ENCODE results near the gene HMGB1.

Gene HMGB1

DNA sequence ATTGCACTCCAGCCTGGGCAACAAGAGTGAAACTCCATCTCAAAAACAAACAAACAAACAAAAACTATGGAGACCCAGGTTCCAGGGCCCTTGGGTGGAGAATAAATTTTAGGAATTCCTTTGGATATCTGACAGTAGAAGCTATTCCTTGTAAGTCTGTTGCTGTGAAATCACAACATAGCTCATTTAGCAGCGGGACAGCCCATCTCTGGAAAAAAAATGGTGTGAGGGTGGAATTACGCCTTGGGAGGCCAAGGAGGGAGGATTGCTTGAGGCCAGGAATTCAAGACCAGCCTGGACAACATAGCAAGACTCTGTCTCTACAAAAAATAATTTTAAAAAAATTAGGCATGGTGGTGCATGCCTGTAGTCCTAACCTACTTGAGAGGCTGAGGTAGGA is 15.7 kb downstream of the HMGB1 start:
- TF ChIP-seq TAF1 (IDR thresholded peaks at IDR 0.05; ENCODE audit: borderline replicate concordance, insufficient read depth, low read length) (no peak), FOXP2 (optimal IDR thresholded peaks at IDR 0.05; ENCODE audit: borderline replicate concordance, extremely low read depth, extremely low read length, insufficient read depth) (no peak), SIN3A (IDR thresholded peaks at IDR 0.05; ENCODE audit: borderline replicate concordance, insufficient read depth, low read length) (no peak), POLR2AphosphoS5 (IDR thresholded peaks at IDR 0.05; ENCODE audit: low read depth, low read length) (no peak)
- TF ChIP-seq, protein P1, sequence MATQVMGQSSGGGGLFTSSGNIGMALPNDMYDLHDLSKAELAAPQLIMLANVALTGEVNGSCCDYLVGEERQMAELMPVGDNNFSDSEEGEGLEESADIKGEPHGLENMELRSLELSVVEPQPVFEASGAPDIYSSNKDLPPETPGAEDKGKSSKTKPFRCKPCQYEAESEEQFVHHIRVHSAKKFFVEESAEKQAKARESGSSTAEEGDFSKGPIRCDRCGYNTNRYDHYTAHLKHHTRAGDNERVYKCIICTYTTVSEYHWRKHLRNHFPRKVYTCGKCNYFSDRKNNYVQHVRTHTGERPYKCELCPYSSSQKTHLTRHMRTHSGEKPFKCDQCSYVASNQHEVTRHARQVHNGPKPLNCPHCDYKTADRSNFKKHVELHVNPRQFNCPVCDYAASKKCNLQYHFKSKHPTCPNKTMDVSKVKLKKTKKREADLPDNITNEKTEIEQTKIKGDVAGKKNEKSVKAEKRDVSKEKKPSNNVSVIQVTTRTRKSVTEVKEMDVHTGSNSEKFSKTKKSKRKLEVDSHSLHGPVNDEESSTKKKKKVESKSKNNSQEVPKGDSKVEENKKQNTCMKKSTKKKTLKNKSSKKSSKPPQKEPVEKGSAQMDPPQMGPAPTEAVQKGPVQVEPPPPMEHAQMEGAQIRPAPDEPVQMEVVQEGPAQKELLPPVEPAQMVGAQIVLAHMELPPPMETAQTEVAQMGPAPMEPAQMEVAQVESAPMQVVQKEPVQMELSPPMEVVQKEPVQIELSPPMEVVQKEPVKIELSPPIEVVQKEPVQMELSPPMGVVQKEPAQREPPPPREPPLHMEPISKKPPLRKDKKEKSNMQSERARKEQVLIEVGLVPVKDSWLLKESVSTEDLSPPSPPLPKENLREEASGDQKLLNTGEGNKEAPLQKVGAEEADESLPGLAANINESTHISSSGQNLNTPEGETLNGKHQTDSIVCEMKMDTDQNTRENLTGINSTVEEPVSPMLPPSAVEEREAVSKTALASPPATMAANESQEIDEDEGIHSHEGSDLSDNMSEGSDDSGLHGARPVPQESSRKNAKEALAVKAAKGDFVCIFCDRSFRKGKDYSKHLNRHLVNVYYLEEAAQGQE (IDR thresholded peaks at IDR 0.05; ENCODE audit: insufficient read depth in 1 of 2, low read depth in 2 of 2, low read length in 2 of 2), result no peak

DNA sequence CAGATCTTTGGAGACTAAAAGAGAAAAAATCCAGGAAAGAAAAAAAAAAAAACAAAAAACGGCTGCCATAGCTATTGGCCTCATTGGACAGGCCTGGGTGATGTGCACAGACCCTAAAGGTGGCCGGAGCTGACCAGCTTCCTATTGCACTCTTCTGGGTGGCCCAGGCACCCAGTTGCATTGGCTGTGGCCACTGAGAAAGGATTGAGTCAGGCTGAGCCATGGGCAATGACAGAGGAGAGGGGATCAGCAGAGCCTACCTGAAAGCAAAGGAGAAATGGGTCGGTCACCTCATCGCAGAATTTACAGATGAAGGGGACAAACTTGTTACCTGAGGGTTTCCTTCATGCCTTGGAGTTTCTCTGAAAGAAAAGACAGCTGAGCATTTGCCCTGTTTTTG is 17.3 kb downstream of the HMGB1 start:
- TF ChIP-seq FOXP2 (optimal IDR thresholded peaks at IDR 0.05; ENCODE audit: borderline replicate concordance, extremely low read depth, extremely low read length, insufficient read depth), result no peak
- no peak for TF ChIP-seq SIN3A (IDR thresholded peaks at IDR 0.05; ENCODE audit: borderline replicate concordance, insufficient read depth, low read length)
- TF ChIP-seq, protein P1 (IDR thresholded peaks at IDR 0.05; ENCODE audit: insufficient read depth in 1 of 2, low read depth in 2 of 2, low read length in 2 of 2), result no peak
- no peak for TF ChIP-seq POLR2AphosphoS5 (IDR thresholded peaks at IDR 0.05; ENCODE audit: low read depth, low read length)
- no peak for TF ChIP-seq TAF1 (IDR thresholded peaks at IDR 0.05; ENCODE audit: borderline replicate concordance, insufficient read depth, low read length)

DNA sequence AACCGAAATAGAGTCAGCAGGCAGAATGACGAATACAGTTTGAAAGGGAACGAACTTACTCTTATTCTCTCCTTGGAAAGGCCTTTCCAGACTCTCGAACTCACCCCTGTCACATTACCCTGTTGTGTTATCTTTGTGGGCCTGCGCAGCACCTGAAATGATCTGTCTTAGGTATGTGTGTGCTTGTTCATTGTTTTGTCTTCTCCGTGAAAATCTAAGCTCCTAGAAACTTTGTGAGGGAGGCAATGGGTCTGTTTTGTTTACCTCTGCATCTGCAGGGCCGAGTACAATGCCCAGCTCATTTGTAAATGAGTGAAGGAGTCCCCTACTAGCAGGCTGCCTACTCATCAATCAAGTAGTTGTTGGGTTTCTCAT is 19.6 kb downstream of the HMGB1 start:
- TF ChIP-seq FOXP2 (optimal IDR thresholded peaks at IDR 0.05; ENCODE audit: borderline replicate concordance, extremely low read depth, extremely low read length, insufficient read depth) (no peak), POLR2AphosphoS5 (IDR thresholded peaks at IDR 0.05; ENCODE audit: low read depth, low read length) (no peak), SIN3A (IDR thresholded peaks at IDR 0.05; ENCODE audit: borderline replicate concordance, insufficient read depth, low read length) (no peak), TAF1 (IDR thresholded peaks at IDR 0.05; ENCODE audit: borderline replicate concordance, insufficient read depth, low read length) (no peak)
- TF ChIP-seq, protein P1 (IDR thresholded peaks at IDR 0.05; ENCODE audit: insufficient read depth in 1 of 2, low read depth in 2 of 2, low read length in 2 of 2), result no peak

GRCh38 chr13:30443957-30444404 is 21.8 kb downstream of the HMGB1 start:
- TF ChIP-seq POLR2AphosphoS5 (IDR thresholded peaks at IDR 0.05; ENCODE audit: low read depth, low read length) (no peak), TAF1 (IDR thresholded peaks at IDR 0.05; ENCODE audit: borderline replicate concordance, insufficient read depth, low read length) (no peak), SIN3A (IDR thresholded peaks at IDR 0.05; ENCODE audit: borderline replicate concordance, insufficient read depth, low read length) (no peak), FOXP2 (optimal IDR thresholded peaks at IDR 0.05; ENCODE audit: borderline replicate concordance, extremely low read depth, extremely low read length, insufficient read depth) (no peak)
- TF ChIP-seq, protein P1 (IDR thresholded peaks at IDR 0.05; ENCODE audit: insufficient read depth in 1 of 2, low read depth in 2 of 2, low read length in 2 of 2), result no peak

DNA sequence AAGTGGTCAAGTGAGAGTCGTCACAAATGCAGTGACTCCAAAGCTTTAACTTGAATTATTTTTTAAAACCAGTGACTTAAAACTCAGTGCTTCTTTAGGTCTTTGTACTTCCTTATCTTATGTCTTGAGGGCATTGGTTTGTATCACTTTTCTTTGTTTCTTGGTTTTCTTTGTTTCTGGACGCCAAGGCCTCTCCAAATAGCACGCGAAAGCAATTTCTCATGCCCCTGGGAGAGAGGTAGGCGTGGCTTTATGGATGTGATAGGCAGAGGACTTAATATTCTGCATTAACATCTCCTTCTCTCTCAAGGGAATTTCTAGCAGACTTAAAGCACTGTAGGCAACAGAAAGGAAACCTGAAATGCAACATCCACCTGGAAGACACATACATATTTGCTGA is 22.8 kb downstream of the HMGB1 start:
- TF ChIP-seq POLR2AphosphoS5 (IDR thresholded peaks at IDR 0.05; ENCODE audit: low read depth, low read length), result no peak

Data from PFSK-1 (cell line).